Myocyte (in vitro differentiated cells): ENCODE measurements around the gene RHOBTB1. TPM values are rescaled to one million over a fixed set of nuclear protein-coding genes. Genes with fewer than 3 reads are reported as not detected.

Experiments used
- DNase-seq: peaks from one replicate; pipeline ENCODE4 v3.0.0-alpha.2; 2012; ENCODE audit warnings: low read depth
- total RNA-seq: library from RNA; depleted of rRNA; stranded (reverse); fragments of >200 nt; gene quantifications from 2 replicates; pipeline ENCODE4 v1.2.3, GENCODE V29; 2014

The RHOBTB1 gene
- total RNA-seq, 1 donor from 2014 or later: 29.6 TPM

DNA sequence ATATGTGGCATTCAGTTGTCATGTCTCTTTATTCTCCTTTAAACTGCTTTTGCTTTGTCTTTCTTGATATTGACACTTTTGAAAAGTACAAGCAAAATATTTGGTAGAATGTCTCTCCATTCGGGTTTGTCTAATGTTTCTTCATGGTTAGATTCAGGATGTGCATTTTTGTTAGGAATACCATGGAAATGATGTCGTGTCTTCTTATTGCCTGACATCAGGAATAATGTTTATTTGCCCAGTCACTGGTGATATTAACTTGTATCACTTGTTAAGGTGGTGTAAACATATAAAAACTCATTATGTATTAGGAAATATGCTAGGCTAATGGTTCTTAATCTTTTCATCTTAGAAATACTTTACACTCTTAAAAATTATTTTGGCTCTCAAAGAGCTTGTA, 122.3 kb downstream of the RHOBTB1 start:
- no peak for DNase-seq

DNA sequence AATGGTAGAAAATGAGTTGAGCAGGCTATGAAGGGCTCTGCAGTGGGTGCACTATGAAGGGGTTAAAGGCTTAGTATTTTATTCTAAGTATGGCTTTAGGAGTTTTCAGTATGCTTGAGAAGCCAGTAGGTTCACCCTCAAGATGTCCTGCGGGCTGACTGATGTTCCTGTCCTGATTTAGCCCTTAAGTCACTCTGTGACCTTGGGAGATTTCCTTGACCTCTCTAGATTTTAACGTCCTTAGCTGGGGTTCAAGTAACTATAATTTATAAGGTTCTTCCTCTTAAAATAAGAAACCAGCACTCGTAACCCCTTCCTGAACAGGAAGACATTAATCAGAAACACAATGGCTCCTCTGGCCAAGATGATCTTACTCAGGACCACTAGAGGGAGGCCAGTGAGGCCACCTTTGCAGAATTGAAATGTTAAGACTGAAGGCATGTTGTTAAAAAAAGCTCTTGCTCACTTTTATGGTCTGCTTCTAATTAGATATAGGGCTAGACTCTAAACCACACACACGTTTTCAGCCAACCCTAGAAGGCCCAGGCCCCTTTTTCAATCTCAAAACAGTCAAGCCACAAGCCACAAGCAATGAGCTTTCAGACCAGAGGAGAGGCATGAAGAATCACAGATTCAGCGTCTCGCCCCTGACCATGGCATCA, 123.8 kb downstream of the RHOBTB1 start:
- DNase-seq: peak; percentile 91

Other genes with a start within 250 kb of the RHOBTB1 start
- 3.1 and 5.1 TPM in 2 replicates for gene CDK1, start 165.7 kb downstream of the RHOBTB1 start, total RNA-seq